K562 (cell line): ENCODE measurements around the gene SYT1. TPM values are rescaled to one million over a fixed set of nuclear protein-coding genes. Genes with fewer than 3 reads are reported as not detected.

ENCODE experiments used
- ATAC-seq: fragments of 200-7000 bp; cut with Tn5 transposase; 3 replicates; pipeline ENCODE4 v1.9.1; 2020; ENCODE audit warnings: moderate library complexity
- BruUV-seq: library from RNA; stranded (reverse); fragments of 400-500 nt; replicated peaks from 2 replicates; lab custom pipeline; 2021; lab: Mats Ljungman, UMichigan
- CTCF ChIA-PET: fragments of 300-600 bp; formaldehyde crosslinking; extraction: SDS; loops from one replicate; lab custom pipeline; 2021; ENCODE audit warnings: low intra/inter-chr PET ratio; lab: Yijun Ruan, JAX
- POLR2A ChIA-PET: fragments of 300-600, 350-650 bp; sonication (Branson Sonifier 250); formaldehyde crosslinking; extraction: SDS; loops from one replicate; lab custom pipeline; 2021; ENCODE audit warnings: antibody characterized with exemption, inconsistent platforms; lab: Yijun Ruan, JAX
- DNase-seq, 4 experiments: peaks; one replicate each; pipeline versions ENCODE4 v3.0.0 to v3.0.0-alpha.2; 2011 to 2018; ENCODE audit warnings: low spot score in 3 of 4, mixed read lengths in 3 of 4; ENCODE audit errors: extremely low read depth in 1 of 4
- FAIRE-seq: peaks from 2 replicates; lab custom pipeline; 2011; peaks lifted over from hg19 to GRCh38; lab: Jason Lieb, UNC
- H2AFZ ChIP-seq: 2 replicates; pipeline ENCODE4 v1.6.0; 2011; ENCODE audit warnings: low read depth, low read length, control low read depth, inconsistent platforms
- H3K27ac ChIP-seq: fragments of 200-600 bp; 3 replicates; pipeline ENCODE4 v1.8.0; 2011; ENCODE audit warnings: low read depth, mild to moderate bottlenecking, control low read depth, inconsistent platforms, low read length, moderate library complexity, mixed read lengths; ENCODE audit errors: extremely low read depth
- H3K27me3 ChIP-seq, 2 experiments: fragments of 300-600 bp in 1 of 2; 2 replicates in 1 of 2; 3 replicates in 1 of 2; pipeline versions ENCODE4 v1.6.0 to v1.8.0; 2011; ENCODE audit warnings: inconsistent platforms in 2 of 2, low read length in 2 of 2, mild to moderate bottlenecking in 1 of 2, mixed read lengths in 1 of 2, moderate library complexity in 1 of 2; ENCODE audit not compliant: control insufficient read depth in 2 of 2, insufficient read depth in 2 of 2
- H3K36me3 ChIP-seq: fragments of 300-600 bp; 3 replicates; pipeline ENCODE4 v1.8.0; 2011; ENCODE audit warnings: mild to moderate bottlenecking, low read length, inconsistent platforms; ENCODE audit not compliant: control insufficient read depth, insufficient read depth
- H3K4me1 ChIP-seq, 2 experiments: fragments of 200-600 bp in 1 of 2; replicated peaks in 1 of 2; 2 replicates in 1 of 2; 3 replicates in 1 of 2; pipeline versions ENCODE4 v1.5.1 to v1.8.0; 2011; ENCODE audit warnings: inconsistent platforms in 2 of 2, low read length in 2 of 2, mild to moderate bottlenecking in 1 of 2, mixed read lengths in 1 of 2, moderate library complexity in 1 of 2; ENCODE audit not compliant: control insufficient read depth in 2 of 2, insufficient read depth in 2 of 2
- H3K4me2 ChIP-seq: 2 replicates; pipeline ENCODE4 v1.6.1; 2011; ENCODE audit warnings: low read length, control low read depth, inconsistent platforms, mixed read lengths; ENCODE audit not compliant: insufficient read depth
- H3K4me3 ChIP-seq: fragments of 200-600 bp; sonication (generic), shearing (Covaris generic); 2 replicates; pipeline ENCODE4 v1.5.1; 2016; ENCODE audit warnings: control low read depth, inconsistent platforms
- H3K79me2 ChIP-seq: fragments of 200-600 bp; 3 replicates; pipeline ENCODE4 v1.8.0; 2011; ENCODE audit warnings: low read length, inconsistent platforms; ENCODE audit not compliant: control insufficient read depth, insufficient read depth
- H3K9ac ChIP-seq, 2 experiments: 2 replicates each; pipeline versions ENCODE4 v1.6.0 to v1.6.1; 2011; ENCODE audit warnings: low read depth in 2 of 2, low read length in 2 of 2, control low read depth in 1 of 2, inconsistent platforms in 1 of 2, mild to moderate bottlenecking in 1 of 2, mixed read lengths in 1 of 2; ENCODE audit not compliant: insufficient read depth in 1 of 2
- H3K9me1 ChIP-seq: one replicate; pipeline ENCODE4 v1.6.0; 2011; ENCODE audit warnings: inconsistent platforms, mild to moderate bottlenecking, low read length, moderate library complexity; ENCODE audit not compliant: control insufficient read depth, insufficient read depth
- H3K9me3 ChIP-seq: replicated peaks from 2 replicates; pipeline ENCODE4 v1.5.1; 2011; ENCODE audit warnings: low read depth, low read length, inconsistent platforms; ENCODE audit not compliant: control insufficient read depth, insufficient read depth
- H4K20me1 ChIP-seq: replicated peaks from 2 replicates; pipeline ENCODE4 v1.6.1; 2011; ENCODE audit warnings: low read length, inconsistent platforms, mixed read lengths; ENCODE audit not compliant: control insufficient read depth, insufficient read depth
- ARHGAP35 ChIP-seq: fragments of 450-650 bp; IDR thresholded peaks from 2 replicates; pipeline ENCODE4 v1.6.1; 2018; ENCODE audit not compliant: partially characterized antibody
- FOXK1 ChIP-seq: sonication (generic); formaldehyde crosslinking; IDR thresholded peaks from 2 replicates; pipeline ENCODE4 v1.8.0; 2022; ENCODE audit warnings: missing genetic modification reagents, mild to moderate bottlenecking, borderline replicate concordance
- KAT7 ChIP-seq: sonication (generic); formaldehyde crosslinking; IDR thresholded peaks from 2 replicates; pipeline ENCODE4 v1.8.0; 2022; ENCODE audit warnings: missing genetic modification reagents, mild to moderate bottlenecking, borderline replicate concordance
- MEF2D ChIP-seq: conservative IDR thresholded peaks from 2 replicates; pipeline ENCODE4 v1.6.1; 2016; ENCODE audit warnings: low read depth, missing genetic modification characterization, missing compliant biosample characterization
- MYNN ChIP-seq, 2 experiments: sonication (generic); formaldehyde crosslinking in 1 of 2; IDR thresholded peaks; 2 replicates each; pipeline versions ENCODE4 v1.5.0 to v1.6.1; 2016 to 2020; ENCODE audit warnings: antibody characterized with exemption in 1 of 2, missing genetic modification reagents in 1 of 2
- NBN ChIP-seq: fragments of 450-650 bp; IDR thresholded peaks from 2 replicates; pipeline ENCODE4 v1.6.1; 2016; ENCODE audit warnings: low read depth, mild to moderate bottlenecking
- RBFOX2 ChIP-seq: fragments of 200-400 bp; formaldehyde crosslinking; IDR thresholded peaks from 2 replicates; pipeline ENCODE4 v1.6.1; 2017; ENCODE audit warnings: low read depth, mild to moderate bottlenecking, low read length, moderate library complexity
- ZNF699 ChIP-seq: fragments of 250-450 bp; sonication (Bioruptor Pico); IDR thresholded peaks from 2 replicates; pipeline ENCODE4 v1.8.0; 2021; ENCODE audit warnings: mild to moderate bottlenecking, moderate library complexity; ENCODE audit not compliant: insufficient replicate concordance
- whole genome bisulfite sequencing: fragments of 100-300 bp; shearing (Covaris generic); methylation state at CpG from one replicate; pipeline ENCODE4 v1.1.6; 2016; ENCODE audit warnings: low coverage, mixed read lengths; ENCODE audit not compliant: insufficient coverage; ENCODE audit errors: missing lambda C conversion rate; 5-methylcytosine and 5-hydroxymethylcytosine counted together
- in situ Hi-C: fragments of 300-500 bp; cut with MboI; formaldehyde crosslinking; loops from 4 replicates; pipeline ENCODE4 v1.15.0; 2018; ENCODE audit warnings: inconsistent platforms, mixed read lengths
- intact Hi-C: fragments of 100-400 bp; cut with micrococcal nuclease; formaldehyde crosslinking; loops from 2 replicates; pipeline ENCODE4 v1.14.2; 2022
- polyA plus RNA-seq, 8 experiments: library from polyadenylated mRNA; depleted of rRNA in 4 of 8; stranded (reverse) in 5 of 8; unstranded in 3 of 8; fragments of >200 nt; fragmentation: Nextera tagmentation in 2 of 8; fragmentation: Illumina TruSeq in 1 of 8; extraction: Ambion mirVana in 2 of 8; extraction: Trizol in 1 of 8; gene quantifications; 2 replicates each; pipeline versions ENCODE4 v1.2.1 to v1.2.3, GENCODE V29; 2011 to 2014; ENCODE audit warnings: inconsistent platforms in 1 of 8, missing spikeins in 1 of 8
- total RNA-seq, 7 experiments: library from RNA; depleted of rRNA in 6 of 7; stranded (reverse); fragments of >200 nt in 6 of 7; fragmentation: Illumina TruSeq in 2 of 7; extraction: Trizol in 2 of 7; gene quantifications; 2 replicates each; pipeline versions ENCODE4 v1.2.1 to v1.2.3, GENCODE V29; 2011 to 2021; ENCODE audit warnings: low replicate concordance in 1 of 7
- TF ChIP-seq, protein P1 (sequence below): sonication (generic); formaldehyde crosslinking; IDR thresholded peaks from 2 replicates; pipeline ENCODE4 v1.8.0; 2022; ENCODE audit warnings: missing genetic modification reagents, mild to moderate bottlenecking, borderline replicate concordance
- TF ChIP-seq, protein P2 (sequence below): sonication (generic); formaldehyde crosslinking; IDR thresholded peaks from 2 replicates; pipeline ENCODE4 v1.8.0; 2022; ENCODE audit warnings: missing genetic modification reagents, mild to moderate bottlenecking, borderline replicate concordance
- TF ChIP-seq, protein P3 (sequence below): fragments of 450-650 bp; IDR thresholded peaks from 2 replicates; pipeline ENCODE4 v1.6.1; 2016; ENCODE audit warnings: antibody characterized with exemption

Gene SYT1
- total and polyA plus RNA-seq, 9 of the 15 experiments (the other 6 are each of a cell fraction or from before 2014, with no cell fraction given) = 0.03 to 0.13 (median 0.07) TPM; not detected in 4

DNA sequence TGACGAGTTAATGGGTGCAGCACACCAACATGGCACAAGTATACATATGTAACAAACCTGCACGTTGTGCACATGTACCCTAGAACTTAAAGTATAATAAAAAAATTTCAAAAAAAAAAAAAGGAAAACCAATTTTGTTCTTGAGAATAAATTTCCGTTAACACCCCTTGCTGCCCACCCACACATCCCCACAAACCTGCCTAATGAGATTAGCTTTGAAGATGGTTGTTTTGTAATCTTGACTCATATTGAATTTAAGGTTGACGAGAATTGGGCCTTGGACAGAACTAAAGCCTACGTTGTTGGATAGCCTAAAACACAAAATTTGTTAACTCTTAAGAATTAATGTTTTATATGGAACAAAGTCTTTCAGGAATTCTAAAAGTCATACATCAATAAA, 52.9 kb downstream of the SYT1 start:
- intact Hi-C loops = no loop called here
- CTCF ChIA-PET = no interaction called here
- H3K9me1 ChIP-seq = no peaks in the 10 kb centered on the region
- no peak overlapping the region for H3K27ac ChIP-seq
- POLR2A ChIA-PET = no interaction called here
- H4K20me1 ChIP-seq = no peaks in the 10 kb centered on the region
- ATAC-seq (no peak), FAIRE-seq (no peak), DNase-seq (no peak)
- WGBS = 0% methylated on average over 3 of the region's 5 CpGs
- H3K4me2 ChIP-seq = no peak overlapping the region
- no peak overlapping the region for H2AFZ ChIP-seq
- in situ Hi-C loops = no loop called here
- no TSS peak for BruUV-seq
- no peaks in the 10 kb centered on the region for H3K79me2 ChIP-seq
- H3K4me3 ChIP-seq = no peak overlapping the region
- no peaks in the 10 kb centered on the region for H3K36me3 ChIP-seq
- H3K9me3 ChIP-seq = no peaks in the 10 kb centered on the region
- H3K9ac ChIP-seq = no peak overlapping the region
- TF ChIP-seq NBN = no peak
- TF ChIP-seq, all 486 proteins: peak for 0
- no peaks in the 10 kb centered on the region for H3K4me1 ChIP-seq
- no peaks in the 10 kb centered on the region for H3K27me3 ChIP-seq

DNA sequence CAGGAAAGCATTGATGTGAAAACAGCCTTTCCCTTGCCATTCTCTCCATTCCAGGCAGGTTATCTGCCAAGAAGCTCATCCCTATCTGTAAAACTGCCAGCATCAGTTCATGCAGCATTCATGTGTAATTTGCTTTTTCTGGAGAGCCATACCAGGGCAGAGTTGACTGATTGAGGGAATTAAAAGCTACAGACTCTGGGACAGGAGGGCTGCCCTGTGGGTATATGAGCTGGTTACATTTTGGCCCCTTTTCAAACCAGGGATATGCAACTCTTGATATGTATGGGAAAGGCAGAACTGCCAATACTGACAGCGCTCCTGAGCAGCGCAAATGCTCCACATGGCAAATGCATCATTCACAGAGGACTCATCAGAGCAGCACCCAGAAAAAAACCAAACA, 53.7 kb downstream of the SYT1 start:
- CTCF ChIA-PET = no interaction called here
- Histone ChIP-seq H3K9ac (no peak overlapping the region), H3K79me2 (no peaks in the 10 kb centered on the region), H3K27me3 (no peaks in the 10 kb centered on the region), H3K4me3 (no peak overlapping the region), H3K9me3 (no peaks in the 10 kb centered on the region), H3K36me3 (no peaks in the 10 kb centered on the region), H3K27ac (no peak overlapping the region), H2AFZ (no peak overlapping the region), H3K9me1 (no peaks in the 10 kb centered on the region), H3K4me1 (no peaks in the 10 kb centered on the region), H4K20me1 (no peaks in the 10 kb centered on the region), H3K4me2 (no peak overlapping the region)
- no peak for DNase-seq
- intact Hi-C loops = no loop called here
- in situ Hi-C loops = no loop called here
- WGBS = 0% methylated on average over 2 of the region's 2 CpGs
- no peak for ATAC-seq
- no peak for FAIRE-seq
- no TSS peak for BruUV-seq
- POLR2A ChIA-PET = no interaction called here
- TF ChIP-seq, protein P1, sequence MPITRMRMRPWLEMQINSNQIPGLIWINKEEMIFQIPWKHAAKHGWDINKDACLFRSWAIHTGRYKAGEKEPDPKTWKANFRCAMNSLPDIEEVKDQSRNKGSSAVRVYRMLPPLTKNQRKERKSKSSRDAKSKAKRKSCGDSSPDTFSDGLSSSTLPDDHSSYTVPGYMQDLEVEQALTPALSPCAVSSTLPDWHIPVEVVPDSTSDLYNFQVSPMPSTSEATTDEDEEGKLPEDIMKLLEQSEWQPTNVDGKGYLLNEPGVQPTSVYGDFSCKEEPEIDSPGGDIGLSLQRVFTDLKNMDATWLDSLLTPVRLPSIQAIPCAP (CRISPR knock-in tag) = no peak
- TF ChIP-seq, protein P2, sequence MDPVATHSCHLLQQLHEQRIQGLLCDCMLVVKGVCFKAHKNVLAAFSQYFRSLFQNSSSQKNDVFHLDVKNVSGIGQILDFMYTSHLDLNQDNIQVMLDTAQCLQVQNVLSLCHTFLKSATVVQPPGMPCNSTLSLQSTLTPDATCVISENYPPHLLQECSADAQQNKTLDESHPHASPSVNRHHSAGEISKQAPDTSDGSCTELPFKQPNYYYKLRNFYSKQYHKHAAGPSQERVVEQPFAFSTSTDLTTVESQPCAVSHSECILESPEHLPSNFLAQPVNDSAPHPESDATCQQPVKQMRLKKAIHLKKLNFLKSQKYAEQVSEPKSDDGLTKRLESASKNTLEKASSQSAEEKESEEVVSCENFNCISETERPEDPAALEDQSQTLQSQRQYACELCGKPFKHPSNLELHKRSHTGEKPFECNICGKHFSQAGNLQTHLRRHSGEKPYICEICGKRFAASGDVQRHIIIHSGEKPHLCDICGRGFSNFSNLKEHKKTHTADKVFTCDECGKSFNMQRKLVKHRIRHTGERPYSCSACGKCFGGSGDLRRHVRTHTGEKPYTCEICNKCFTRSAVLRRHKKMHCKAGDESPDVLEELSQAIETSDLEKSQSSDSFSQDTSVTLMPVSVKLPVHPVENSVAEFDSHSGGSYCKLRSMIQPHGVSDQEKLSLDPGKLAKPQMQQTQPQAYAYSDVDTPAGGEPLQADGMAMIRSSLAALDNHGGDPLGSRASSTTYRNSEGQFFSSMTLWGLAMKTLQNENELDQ (CRISPR knock-in tag) = no peak
- TF ChIP-seq ARHGAP35 (no peak), MEF2D (tag) (no peak), MYNN (IDR thresholded peaks at IDR 0.05) (no peak), MYNN (CRISPR knock-in tag; IDR thresholded peaks at IDR 0.05) (no peak), RBFOX2 (no peak), ZNF699 (CRISPR knock-in tag) (no peak), FOXK1 (CRISPR knock-in tag) (no peak), KAT7 (CRISPR knock-in tag) (no peak)
- TF ChIP-seq, protein P3, sequence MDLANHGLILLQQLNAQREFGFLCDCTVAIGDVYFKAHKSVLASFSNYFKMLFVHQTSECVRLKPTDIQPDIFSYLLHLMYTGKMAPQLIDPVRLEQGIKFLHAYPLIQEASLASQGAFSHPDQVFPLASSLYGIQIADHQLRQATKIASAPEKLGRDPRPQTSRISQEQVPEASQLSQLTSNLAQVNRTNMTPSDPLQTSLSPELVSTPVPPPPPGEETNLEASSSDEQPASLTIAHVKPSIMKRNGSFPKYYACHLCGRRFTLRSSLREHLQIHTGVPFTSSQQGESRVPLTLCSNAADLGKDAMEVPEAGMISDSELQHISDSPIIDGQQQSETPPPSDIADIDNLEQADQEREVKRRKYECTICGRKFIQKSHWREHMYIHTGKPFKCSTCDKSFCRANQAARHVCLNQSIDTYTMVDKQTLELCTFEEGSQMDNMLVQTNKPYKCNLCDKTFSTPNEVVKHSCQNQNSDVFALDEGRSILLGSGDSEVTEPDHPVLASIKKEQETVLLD = no peak
